ENCODE results near the gene KLF9. TPM values are rescaled to one million over a fixed set of nuclear protein-coding genes. Genes with fewer than 3 reads are reported as not detected.

KLF9 gene
- 0.18 and 0.26 TPM in 2 replicates for total RNA-seq (2021)
- long read RNA-seq = 0 reads

GRCh38 chr9:70413799-70414775 is at the start of gene KLF9:
TSS of gene KLF9 (minus strand) at chr9:70414657. CDS start at chr9:70413363, 1,294 bp downstream.
- Histone ChIP-seq H3K9ac (ENCODE audit: extremely low read depth, insufficient read length, low read length) (no peak within 1 kb of the TSS), H3K4ac (ENCODE audit: low read depth, low read length) (no peak within 1 kb of the TSS), H4K20me1 (ENCODE audit: control insufficient read depth, insufficient read depth, insufficient read length) (no peaks in the 10 kb centered on the region), H3T11ph (ENCODE audit: low read length) (no peak within 1 kb of the TSS), H3K4me2 (ENCODE audit: insufficient read depth, insufficient read length, low read length) (peak within 1 kb of the TSS; percentile 96), H2BK20ac (ENCODE audit: low read depth, low read length, poor library complexity, severe bottlenecking) (no peak within 1 kb of the TSS), H3K56ac (ENCODE audit: insufficient read length, low read depth, low read length) (no peak within 1 kb of the TSS), H4K91ac (ENCODE audit: insufficient read length, low read depth, low read length) (no peak within 1 kb of the TSS), H4K5ac (ENCODE audit: insufficient read length, low read depth, low read length) (no peak within 1 kb of the TSS), H2BK120ac (ENCODE audit: low read depth, low read length, poor library complexity, severe bottlenecking) (no peak within 1 kb of the TSS), H2AFZ (ENCODE audit: low read length) (peak within 1 kb of the TSS; percentile 44), H3K27me3 (ENCODE audit: insufficient read depth, low read length) (peaks cover 7% of the 10 kb centered on the region; the same call in 1 of the 2 replicates), H3K14ac (ENCODE audit: insufficient read depth, low read length) (peak within 1 kb of the TSS; percentile 29; the same call in 1 of the 2 replicates), H4K8ac (replicated peaks; ENCODE audit: insufficient read length, low read depth, low read length) (no peak within 1 kb of the TSS), H2AK5ac (ENCODE audit: insufficient read length, low read length) (no peak within 1 kb of the TSS), H2BK12ac (ENCODE audit: insufficient read length, low read depth, low read length) (no peak within 1 kb of the TSS), H3K27ac (ENCODE audit: insufficient read length, low read depth, low read length) (no peak within 1 kb of the TSS), H3K4me1 (ENCODE audit: insufficient read depth, low read length) (no peaks in the 10 kb centered on the region; the same call in none of the 2 replicates), H2BK15ac (ENCODE audit: low read depth, low read length) (no peak within 1 kb of the TSS), H3K18ac (ENCODE audit: insufficient read length, low read depth, low read length) (peak within 1 kb of the TSS; percentile 46), H3K23me2 (ENCODE audit: insufficient read length, low read depth, low read length, poor library complexity, severe bottlenecking) (peaks cover 15% of the 10 kb centered on the region), H2BK5ac (ENCODE audit: insufficient read length, low read length) (no peak within 1 kb of the TSS), H3K79me1 (ENCODE audit: insufficient read depth, low read depth, low read length, poor library complexity, severe bottlenecking) (no peaks in the 10 kb centered on the region), H3K9me3 (ENCODE audit: control insufficient read depth, low read depth, low read length) (no peaks in the 10 kb centered on the region), H3K79me2 (ENCODE audit: insufficient read depth, low read length) (no peaks in the 10 kb centered on the region), H3K23ac (ENCODE audit: insufficient read length, low read depth, low read length) (no peak within 1 kb of the TSS)
- Mint-ChIP-seq H3K4me3 (peak within 1 kb of the TSS; percentile 80 to 94), H3K4me1 (peaks cover 23 to 33% of the 10 kb centered on the region in 2 experiments), H3K9me3 (peaks cover 0 to 4% of the 10 kb centered on the region in 2 experiments; a peak in 1 of 5 replicates), H3K36me3 (ENCODE audit: insufficient read depth in 1 of 3, low read depth in 3 of 3) (peaks cover 0 to 1% (median 0%) of the 10 kb centered on the region in 3 experiments; a peak in 2 of 7 replicates), H3K27me3 (ENCODE audit: low read depth) (peaks cover 71% of the 10 kb centered on the region), H3K27ac (peak within 1 kb of the TSS in 2 of 3 experiments; percentile 44 to 46; a peak in 3 of 7 replicates)
- peak; percentile 92 for DNase-seq
- no peak for TF ChIP-seq CTCF (conservative IDR thresholded peaks at IDR 0.05)
- no CpG with 5 or more reads among the region's 48 CpGs for WGBS (ENCODE audit: extremely low coverage, insufficient read length, low lambda C conversion rate)

All from H9 (cell line).